VCaP (cell line): ENCODE data around the gene FAM43B.
"Not testable (repeated sequence)": the region's sequence is repeated elsewhere in the genome, so short reads cannot be mapped to it uniquely, and the experiment has no call there.

Experiments used
- H3K27ac ChIP-seq: fragments of 450-650 bp; 2 replicates; pipeline ENCODE4 v1.5.1; 2017
- TF ChIP-seq, protein P1 (sequence below): fragments of 450-650 bp; conservative IDR thresholded peaks from 2 replicates; pipeline ENCODE4 v1.5.1; 2017; ENCODE audit warnings: mild to moderate bottlenecking, moderate library complexity

Gene FAM43B, protein sequence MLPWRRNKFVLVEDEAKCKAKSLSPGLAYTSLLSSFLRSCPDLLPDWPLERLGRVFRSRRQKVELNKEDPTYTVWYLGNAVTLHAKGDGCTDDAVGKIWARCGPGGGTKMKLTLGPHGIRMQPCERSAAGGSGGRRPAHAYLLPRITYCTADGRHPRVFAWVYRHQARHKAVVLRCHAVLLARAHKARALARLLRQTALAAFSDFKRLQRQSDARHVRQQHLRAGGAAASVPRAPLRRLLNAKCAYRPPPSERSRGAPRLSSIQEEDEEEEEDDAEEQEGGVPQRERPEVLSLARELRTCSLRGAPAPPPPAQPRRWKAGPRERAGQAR

DNA sequence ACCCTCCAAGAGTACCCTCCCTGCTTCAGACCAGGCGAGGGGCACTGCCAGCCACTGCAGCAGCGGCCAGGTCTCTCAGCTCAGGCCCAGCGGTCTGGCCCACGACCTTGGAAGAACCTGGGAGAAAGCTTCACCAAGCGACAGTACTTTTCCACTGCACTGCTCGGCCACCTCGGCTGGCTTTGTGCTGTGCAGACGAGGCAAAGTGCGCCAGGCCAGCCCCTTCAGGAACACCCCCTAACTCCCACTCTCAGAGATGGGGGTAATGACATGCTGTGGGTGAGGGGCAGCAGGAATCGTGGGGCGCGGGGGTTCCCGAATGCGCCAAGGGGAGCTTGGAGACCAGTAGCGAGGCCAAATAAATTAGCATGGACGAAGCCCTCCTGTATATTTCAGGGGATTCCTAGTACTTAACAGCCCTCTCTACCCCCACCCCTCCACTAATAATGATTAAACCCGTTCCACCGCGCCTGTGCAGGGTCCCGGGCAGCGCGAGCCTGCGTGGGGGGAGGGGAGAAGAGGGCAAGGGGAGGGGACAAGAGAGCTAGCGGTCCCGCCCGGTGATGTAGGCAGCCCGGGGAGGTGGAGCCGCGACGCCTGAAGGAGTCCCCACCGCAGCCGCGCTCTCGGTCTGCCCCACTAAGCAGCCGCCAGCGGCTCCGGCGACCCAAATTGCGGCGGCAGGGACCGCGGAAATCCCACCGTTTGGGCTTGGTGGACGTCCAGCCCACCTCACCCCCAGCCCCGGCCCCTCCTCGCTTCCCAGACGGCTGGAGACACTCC, at the start of gene FAM43B:
Gene FAM43B, plus strand, starts transcription at position 629 of the 783 bp plus-strand sequence. CDS start 401 bp downstream, outside the sequence.
- TF ChIP-seq, protein P1, sequence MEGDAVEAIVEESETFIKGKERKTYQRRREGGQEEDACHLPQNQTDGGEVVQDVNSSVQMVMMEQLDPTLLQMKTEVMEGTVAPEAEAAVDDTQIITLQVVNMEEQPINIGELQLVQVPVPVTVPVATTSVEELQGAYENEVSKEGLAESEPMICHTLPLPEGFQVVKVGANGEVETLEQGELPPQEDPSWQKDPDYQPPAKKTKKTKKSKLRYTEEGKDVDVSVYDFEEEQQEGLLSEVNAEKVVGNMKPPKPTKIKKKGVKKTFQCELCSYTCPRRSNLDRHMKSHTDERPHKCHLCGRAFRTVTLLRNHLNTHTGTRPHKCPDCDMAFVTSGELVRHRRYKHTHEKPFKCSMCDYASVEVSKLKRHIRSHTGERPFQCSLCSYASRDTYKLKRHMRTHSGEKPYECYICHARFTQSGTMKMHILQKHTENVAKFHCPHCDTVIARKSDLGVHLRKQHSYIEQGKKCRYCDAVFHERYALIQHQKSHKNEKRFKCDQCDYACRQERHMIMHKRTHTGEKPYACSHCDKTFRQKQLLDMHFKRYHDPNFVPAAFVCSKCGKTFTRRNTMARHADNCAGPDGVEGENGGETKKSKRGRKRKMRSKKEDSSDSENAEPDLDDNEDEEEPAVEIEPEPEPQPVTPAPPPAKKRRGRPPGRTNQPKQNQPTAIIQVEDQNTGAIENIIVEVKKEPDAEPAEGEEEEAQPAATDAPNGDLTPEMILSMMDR, result no peak
- H3K27ac ChIP-seq, result peak within 1 kb of the TSS; percentile 13; the same call in 1 of the 2 replicates

DNA sequence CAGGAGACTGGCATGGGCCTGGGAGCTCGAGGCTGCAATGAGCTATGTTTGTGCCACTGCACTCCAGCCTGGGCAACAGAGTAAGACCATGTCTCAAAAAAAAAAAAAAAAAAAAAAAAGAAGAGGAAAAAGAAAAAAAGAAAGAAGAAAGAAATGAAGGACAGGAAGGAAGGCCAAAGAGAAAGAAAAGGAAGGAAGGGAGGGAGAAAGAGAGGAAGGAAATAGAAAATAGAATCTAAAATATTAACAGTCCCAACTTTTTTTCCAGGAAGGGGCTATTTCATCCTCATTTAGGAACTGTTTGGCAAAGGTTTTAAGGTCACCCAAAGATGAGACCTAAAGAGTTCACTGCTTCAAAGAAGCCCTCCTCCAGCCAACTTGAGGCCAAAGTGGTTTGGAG, 46.9 kb upstream of the FAM43B start:
- TF ChIP-seq, protein P1, result no peak
- H3K27ac ChIP-seq, result no peak overlapping the region

DNA sequence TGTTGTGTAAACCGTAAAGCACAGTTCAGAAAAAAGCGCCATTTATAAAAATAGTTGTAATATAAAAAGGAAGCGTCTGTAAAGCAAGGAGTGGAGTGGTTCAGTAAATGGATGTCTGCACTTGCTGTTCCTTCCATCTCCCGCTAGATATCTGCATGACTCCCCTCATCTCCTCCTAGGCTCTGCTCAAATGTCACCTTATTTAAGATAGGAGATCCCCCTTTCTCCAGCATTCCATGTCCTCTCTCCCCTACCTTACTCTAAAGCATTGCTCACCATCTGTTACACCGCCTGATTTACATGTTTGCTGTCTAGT, 45.2 kb upstream of the FAM43B start:
- H3K27ac ChIP-seq, result peak overlapping the region; percentile 74

DNA sequence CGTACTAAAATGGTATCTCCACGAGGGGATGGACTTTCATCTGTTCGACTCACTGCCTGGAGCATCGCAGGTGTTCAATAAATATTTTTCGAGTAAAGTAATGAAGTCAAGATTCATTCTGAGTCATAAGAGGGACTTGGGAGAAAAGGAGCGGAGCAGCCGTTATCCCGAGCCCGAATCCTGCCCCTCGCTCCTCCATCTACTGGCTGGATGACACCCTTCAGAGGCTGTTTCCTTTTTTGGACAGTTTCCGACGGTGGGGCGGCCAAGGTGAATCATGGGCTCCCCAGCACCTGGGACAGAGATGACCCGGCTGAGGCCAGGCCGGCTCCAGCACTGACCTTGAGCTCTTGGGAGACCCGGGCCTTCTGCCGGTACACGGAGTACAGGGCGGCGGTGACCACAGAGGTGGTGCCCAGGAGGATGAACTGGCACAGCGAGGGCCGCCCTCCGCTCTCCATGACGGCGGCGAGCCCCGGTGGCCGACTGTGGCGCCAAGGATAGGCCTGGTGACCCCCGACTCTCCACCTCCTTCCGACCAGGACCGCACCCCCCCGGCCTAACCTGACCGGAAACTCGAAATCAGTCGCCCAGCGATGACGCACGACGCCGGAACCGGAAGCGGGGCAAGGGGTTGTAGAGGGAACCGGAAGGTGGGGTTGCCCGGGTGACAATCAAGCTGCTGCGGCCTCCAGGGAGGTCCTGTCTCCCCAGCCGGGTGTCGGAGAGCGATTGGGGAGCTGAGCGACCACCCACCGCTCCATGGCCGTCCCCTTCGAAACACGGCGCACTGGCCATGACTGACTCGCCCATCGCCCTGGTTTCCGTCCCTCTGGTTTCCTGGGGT, 44.6 kb upstream of the FAM43B start, which contains the start of gene MUL1:
Gene MUL1, minus strand, starts transcription at position 588 of the 847 bp plus-strand sequence. Its CDS starts 127 bp downstream, at position 461.
- peak within 1 kb of the TSS; percentile 74 for H3K27ac ChIP-seq

More for the DNA sequence above, 45.2 kb upstream of the FAM43B start:
- TF ChIP-seq, protein P1, result no peak

DNA sequence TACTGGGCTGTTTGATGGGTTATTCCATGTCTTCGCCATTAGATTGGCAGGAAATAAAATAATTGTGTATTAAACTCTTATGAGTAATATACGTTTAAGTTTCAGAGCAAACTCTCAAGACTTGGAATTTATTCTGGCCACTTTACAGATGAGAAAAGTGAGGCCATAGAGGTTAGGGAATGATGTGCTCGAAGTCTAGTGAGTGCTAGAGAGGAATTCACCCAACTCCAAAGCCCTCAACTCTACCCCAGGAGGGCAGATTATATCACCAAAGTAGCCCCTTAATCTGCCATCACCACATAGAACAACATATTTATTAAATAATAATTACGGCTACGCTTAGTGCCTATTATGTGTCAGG, 44.0 kb upstream of the FAM43B start:
- TF ChIP-seq, protein P1, result no peak
- H3K27ac ChIP-seq, result peak overlapping the region; percentile 74; the same call in 1 of the 2 replicates

More for the DNA sequence above, 44.6 kb upstream of the FAM43B start, which contains the start of gene MUL1:
- TF ChIP-seq, protein P1, result no peak

DNA sequence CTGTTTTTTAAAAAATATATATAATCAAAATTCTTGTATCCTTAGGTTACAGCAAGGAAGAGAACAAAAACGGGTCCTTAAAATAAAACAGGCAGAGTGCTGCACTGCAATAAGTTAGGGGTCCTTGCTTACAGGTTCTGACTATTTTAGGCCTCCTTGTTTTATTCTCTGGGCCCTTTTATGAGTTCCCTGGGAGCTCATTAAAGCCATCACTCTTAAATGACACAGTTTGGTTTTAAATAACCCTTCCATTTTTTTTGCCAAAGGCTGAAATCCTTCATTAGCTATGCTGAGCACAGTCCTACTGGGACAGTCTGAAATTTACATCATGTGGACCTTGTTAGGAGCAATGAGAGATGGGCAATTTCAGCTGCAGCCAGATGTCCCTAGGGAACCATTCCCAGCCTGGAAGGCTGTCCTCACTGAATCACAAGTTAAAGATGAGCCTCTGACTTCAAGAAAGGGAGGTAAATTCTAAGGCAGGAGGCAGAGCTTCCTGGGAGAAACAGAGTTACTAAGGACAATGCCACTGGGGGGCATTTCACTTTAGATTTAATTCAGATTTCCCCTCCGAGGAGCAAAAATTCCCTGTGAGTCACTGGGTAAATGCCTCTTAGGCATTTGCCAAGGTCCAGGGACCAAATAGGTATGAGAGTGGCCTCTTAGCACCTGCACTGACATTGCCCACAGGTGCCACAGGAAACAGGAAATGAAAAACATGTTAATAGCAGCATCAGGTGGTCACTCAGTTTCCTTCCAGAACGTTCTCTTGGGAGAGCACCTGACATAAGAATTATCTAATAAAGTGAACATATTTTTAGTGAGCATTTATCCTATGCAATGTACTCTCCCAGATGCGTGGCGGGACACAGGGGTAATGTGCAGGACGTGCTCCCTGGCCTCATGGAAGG, 40.6 kb upstream of the FAM43B start:
- TF ChIP-seq, protein P1, result no peak
- no peak overlapping the region for H3K27ac ChIP-seq

DNA sequence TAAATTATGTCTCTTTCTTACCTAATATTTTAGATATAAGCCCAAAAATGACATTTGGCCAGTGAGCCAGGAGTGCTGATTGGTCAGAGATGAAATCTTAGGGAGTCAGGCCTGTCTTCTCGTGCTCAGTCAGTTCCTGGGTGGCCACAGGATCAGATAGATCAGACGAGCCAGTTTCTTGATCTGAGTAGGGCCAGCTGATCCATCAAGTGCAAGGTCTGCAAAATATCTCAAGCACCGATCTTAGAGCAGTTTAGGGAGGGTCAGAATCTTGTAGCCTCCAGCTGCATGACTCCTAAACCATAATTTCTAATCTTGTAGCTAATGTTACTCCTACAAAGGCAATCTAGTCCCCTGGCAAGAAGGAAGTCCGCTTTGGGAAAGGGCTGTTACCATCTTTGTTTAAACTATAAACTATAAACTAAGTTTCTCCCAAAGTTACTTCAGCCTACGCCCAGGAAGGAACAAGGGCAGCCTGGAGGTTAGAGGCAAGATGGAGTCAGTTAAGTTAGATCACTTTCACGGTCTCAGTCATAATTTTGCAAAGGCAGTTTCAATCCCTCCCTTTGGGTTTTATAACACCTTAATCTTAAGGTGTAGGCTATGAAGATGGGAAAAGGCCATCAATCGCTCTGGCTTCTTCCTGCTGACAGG, 32.6 kb upstream of the FAM43B start:
- H3K27ac ChIP-seq, result not testable (repeated sequence)
